NOMO-1 treated with DMSO at 0.1 percent for 48 hours (cell line): ENCODE measurements around the gene METTL13.

Experiments used
- DNase-seq: peaks from one replicate; lab custom pipeline; 2025; ENCODE audit not compliant: unreplicated experiment; lab: John Stamatoyannopoulos, UW

The METTL13 gene

DNA sequence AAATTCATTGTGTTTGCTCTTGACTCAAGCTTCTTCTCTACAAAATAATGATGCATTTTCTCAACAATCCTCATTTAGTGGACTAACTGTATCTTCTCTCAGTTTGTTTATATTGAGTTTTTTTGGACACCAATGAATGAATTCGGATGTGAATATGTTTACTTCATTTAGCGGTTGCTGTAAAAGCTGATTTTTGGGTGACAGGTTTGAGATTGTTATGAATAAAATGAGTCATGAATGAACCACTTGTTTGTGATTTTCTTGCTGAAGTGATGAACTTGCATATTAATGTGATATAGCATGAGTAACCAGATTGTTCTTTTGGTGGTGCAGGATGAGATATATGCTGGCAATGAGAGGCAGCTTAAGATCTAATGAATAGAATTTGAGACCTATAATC, 62.9 kb downstream of the METTL13 start:
- DNase-seq = no peak

- DNase-seq = no peak
Measured at GRCh38 chr1:171845998-171846397, 64.5 kb downstream of the METTL13 start.
